HUDEP-2 (cell line): ENCODE measurements around the gene ARL2.
"Not testable (repeated sequence)": the region's sequence is repeated elsewhere in the genome, so short reads cannot be mapped to it uniquely, and the experiment has no call there.

Experiments used
- DNase-seq, 76 experiments: peaks; one replicate each; lab custom pipeline; 2025; ENCODE audit not compliant: unreplicated experiment in 76 of 76; lab: John Stamatoyannopoulos, UW

ARL2 gene

GRCh38 chr11:65003968-65004367 is 10.0 kb upstream of the ARL2 start:
- DNase-seq: not testable (repeated sequence)

GRCh38 chr11:65008016-65008415 is 5.9 kb upstream of the ARL2 start:
- DNase-seq: no peak

- no peak for DNase-seq
These were observed 5.1 kb upstream of the ARL2 start for GRCh38 chr11:65008873-65009272.

- peak in 73 of 76 experiments; percentile 53 to 92 (median 82) for DNase-seq
These were observed 651 bp upstream of the ARL2 start for GRCh38 chr11:65013130-65013887.

GRCh38 chr11:65014726-65015227 is 817 bp downstream of the ARL2 start:
- DNase-seq: peak in 22 of 76 experiments; percentile 22 to 70 (median 45)

- peak in 5 of 76 experiments; percentile 3 to 31 (median 20) for DNase-seq
These were observed 2.7 kb downstream of the ARL2 start for GRCh38 chr11:65016705-65017104.

GRCh38 chr11:65017937-65018336 is 4.0 kb downstream of the ARL2 start:
- no peak for DNase-seq

- no peak for DNase-seq
These were observed 5.9 kb downstream of the ARL2 start for GRCh38 chr11:65019824-65020223.

GRCh38 chr11:65021003-65021402 is 7.0 kb downstream of the ARL2 start:
- DNase-seq: no peak

GRCh38 chr11:65021509-65021908 is 7.5 kb downstream of the ARL2 start:
- no peak for DNase-seq

- peak in 42 of 76 experiments; percentile 5 to 69 (median 26) for DNase-seq
These were observed 9.5 kb downstream of the ARL2 start for GRCh38 chr11:65023502-65023901.

- no peak for DNase-seq
These were observed 12.8 kb downstream of the ARL2 start for GRCh38 chr11:65026810-65027209.

GRCh38 chr11:65027213-65028067 is 13.5 kb downstream of the ARL2 start, which contains the start of gene SNX15:
Gene SNX15 (plus strand): TSS chr11:65027439. CDS start chr11:65027538, 99 bp downstream.
- DNase-seq: peak in 75 of 76 experiments; percentile 30 to 96 (median 88)

- no peak for DNase-seq
These were observed 18.3 kb downstream of the ARL2 start for GRCh38 chr11:65032216-65032615.

GRCh38 chr11:65034423-65034822 is 20.5 kb downstream of the ARL2 start:
- DNase-seq: no peak

- no peak for DNase-seq
These were observed 21.6 kb downstream of the ARL2 start for GRCh38 chr11:65035579-65035978.

- peak in 1 of 76 experiments; percentile 12 for DNase-seq
These were observed 23.0 kb downstream of the ARL2 start for GRCh38 chr11:65036931-65037330.

GRCh38 chr11:65040520-65040846 is 26.5 kb downstream of the ARL2 start:
- DNase-seq: peak in 1 of 76 experiments; percentile 77

GRCh38 chr11:65040847-65041622 is 27.1 kb downstream of the ARL2 start, which contains the start of gene SAC3D1:
Gene SAC3D1 (plus strand): TSS chr11:65041210. CDS start chr11:65041293, 83 bp downstream.
- DNase-seq: peak; percentile 42 to 98 (median 90)

GRCh38 chr11:65042891-65043290 is 28.9 kb downstream of the ARL2 start:
- no peak for DNase-seq
